ENCODE measurements around the gene AGRN. TPM values are rescaled to one million over a fixed set of nuclear protein-coding genes. Genes with fewer than 3 reads are reported as not detected.
"Not testable (repeated sequence)": the region's sequence is repeated elsewhere in the genome, so short reads cannot be mapped to it uniquely, and the experiment has no call there.

AGRN gene
- total RNA-seq, 4 donors from 2014 or later: 33.0 to 103 (median 41.4) TPM

DNA sequence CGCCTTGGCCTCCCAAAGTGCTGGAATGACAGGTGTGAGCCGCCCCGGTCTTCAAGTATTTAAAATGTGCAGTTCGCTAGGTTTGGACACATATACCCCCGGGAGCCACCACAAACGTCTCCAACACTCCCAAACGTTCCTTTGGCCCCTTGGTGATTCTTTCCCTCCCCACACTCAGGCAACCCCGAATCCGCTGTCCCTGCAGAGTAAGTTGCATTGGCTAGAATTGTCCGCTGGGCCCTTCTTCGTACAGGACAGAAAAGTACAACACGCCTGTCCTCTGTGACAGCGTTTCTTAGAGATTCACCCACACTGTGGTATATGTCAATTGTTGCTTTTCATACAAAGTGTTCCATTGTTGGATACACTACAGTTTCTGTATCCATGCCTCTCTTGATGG lies 34.8 kb upstream of the AGRN start:
- no peak for DNase-seq
- no peaks in the 10 kb centered on the region for H3K36me3 ChIP-seq
- no peak overlapping the region for H3K4me3 ChIP-seq
- no peak for TF ChIP-seq POLR2A (IDR thresholded peaks at IDR 0.05)
- TF ChIP-seq, protein P1, sequence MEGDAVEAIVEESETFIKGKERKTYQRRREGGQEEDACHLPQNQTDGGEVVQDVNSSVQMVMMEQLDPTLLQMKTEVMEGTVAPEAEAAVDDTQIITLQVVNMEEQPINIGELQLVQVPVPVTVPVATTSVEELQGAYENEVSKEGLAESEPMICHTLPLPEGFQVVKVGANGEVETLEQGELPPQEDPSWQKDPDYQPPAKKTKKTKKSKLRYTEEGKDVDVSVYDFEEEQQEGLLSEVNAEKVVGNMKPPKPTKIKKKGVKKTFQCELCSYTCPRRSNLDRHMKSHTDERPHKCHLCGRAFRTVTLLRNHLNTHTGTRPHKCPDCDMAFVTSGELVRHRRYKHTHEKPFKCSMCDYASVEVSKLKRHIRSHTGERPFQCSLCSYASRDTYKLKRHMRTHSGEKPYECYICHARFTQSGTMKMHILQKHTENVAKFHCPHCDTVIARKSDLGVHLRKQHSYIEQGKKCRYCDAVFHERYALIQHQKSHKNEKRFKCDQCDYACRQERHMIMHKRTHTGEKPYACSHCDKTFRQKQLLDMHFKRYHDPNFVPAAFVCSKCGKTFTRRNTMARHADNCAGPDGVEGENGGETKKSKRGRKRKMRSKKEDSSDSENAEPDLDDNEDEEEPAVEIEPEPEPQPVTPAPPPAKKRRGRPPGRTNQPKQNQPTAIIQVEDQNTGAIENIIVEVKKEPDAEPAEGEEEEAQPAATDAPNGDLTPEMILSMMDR (IDR thresholded peaks at IDR 0.05): no peak
- H3K4me1 ChIP-seq: peaks cover 0 to 4% (median 0%) of the 10 kb centered on the region in 4 donors
- no peak overlapping the region for H3K27ac ChIP-seq
- no peaks in the 10 kb centered on the region for H3K9me3 ChIP-seq
- H3K27me3 ChIP-seq: no peaks in the 10 kb centered on the region

DNA sequence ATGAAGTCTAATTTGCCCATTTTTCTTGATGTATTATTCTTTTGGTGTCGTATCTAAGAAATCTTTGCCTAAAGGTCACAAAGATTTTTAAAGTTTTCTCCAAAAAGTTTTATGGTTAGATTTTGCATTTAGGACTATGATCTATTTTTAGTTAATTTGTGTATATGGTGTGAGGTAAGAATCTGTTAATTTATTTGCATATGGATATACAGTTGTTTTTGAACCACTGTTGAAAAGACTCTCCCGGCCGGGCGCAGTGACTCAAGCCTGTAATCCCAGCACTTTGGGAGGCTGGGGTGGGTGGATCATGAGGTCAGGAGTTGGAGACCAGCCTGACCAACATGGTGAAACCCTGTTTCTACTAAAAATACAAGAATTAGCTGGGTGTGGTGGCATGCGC lies 31.9 kb upstream of the AGRN start:
- not testable (repeated sequence) for H3K27me3 ChIP-seq, H3K4me3 ChIP-seq

DNA sequence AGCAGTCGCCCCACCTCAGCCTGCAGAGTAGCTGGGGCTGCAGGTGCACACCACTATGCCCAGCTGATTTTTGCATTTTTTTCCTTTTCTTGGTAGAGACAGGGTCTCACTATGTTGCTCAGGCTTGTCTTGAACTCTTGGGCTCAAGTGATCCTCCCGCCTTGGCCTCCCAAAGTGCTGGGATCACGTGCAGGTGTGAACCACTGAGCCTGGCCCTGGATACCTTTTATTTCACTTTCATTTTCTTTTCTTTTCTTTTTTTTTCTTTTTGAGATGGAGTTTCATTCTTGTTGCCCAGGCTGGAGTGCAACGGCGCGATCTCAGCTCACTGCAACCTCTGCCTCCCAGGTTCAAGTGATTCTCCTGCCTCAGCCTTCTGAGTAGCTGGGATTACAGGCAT lies 28.6 kb upstream of the AGRN start:
- H3K27me3 ChIP-seq, H3K9me3 ChIP-seq, H3K4me1 ChIP-seq, H3K36me3 ChIP-seq, H3K4me3 ChIP-seq, DNase-seq, H3K27ac ChIP-seq: not testable (repeated sequence)

More for the DNA sequence above, 31.9 kb upstream of the AGRN start:
- DNase-seq, H3K36me3 ChIP-seq, H3K4me1 ChIP-seq, H3K27ac ChIP-seq, H3K9me3 ChIP-seq: not testable (repeated sequence)

DNA sequence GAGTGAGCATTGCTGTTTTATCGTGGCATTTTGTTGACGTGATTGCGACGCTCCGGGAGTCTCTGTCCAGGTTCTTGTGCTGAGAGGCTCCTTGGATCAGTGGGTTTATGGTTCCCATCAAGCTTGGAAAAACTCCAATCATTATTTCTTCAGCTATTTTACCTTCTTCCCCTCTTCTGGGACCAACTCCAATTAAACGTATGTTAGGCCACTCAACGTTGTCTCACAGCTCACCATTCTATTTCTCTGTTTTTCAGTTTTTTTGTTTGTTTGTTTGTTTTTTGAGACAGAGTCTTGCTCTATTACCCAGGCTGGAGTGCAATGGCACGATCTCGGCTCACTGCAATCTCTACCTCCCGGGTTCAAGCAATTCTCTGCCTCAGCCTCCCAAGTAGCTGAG lies 28.0 kb upstream of the AGRN start:
- Histone ChIP-seq H3K27me3 (no peaks in the 10 kb centered on the region), H3K4me3 (no peak overlapping the region), H3K4me1 (no peaks in the 10 kb centered on the region), H3K9me3 (peaks cover 0 to 9% (median 0%) of the 10 kb centered on the region in 4 donors), H3K27ac (no peak overlapping the region), H3K36me3 (no peaks in the 10 kb centered on the region)
- DNase-seq: no peak
- TF ChIP-seq, protein P1 (IDR thresholded peaks at IDR 0.05): no peak
- no peak for TF ChIP-seq POLR2A (IDR thresholded peaks at IDR 0.05)

DNA sequence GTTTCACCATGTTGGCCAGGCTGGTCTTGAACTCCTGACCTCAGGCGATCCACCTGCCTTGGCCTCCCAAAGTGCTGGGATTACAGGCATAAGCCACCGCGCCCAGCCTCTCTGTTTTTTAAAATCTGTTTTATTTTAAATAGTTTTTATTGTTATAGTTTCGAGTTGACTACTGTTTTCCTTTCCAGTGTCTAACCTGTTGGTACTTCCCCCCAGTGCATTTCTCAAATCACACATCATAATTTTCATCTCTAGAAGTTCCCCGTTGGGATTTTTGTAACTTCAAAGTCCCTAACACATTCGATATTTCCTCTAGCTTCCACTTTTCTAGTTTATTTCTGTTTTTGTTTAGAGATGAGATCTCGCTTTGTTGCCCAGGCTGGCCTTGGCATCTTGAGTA lies 27.6 kb upstream of the AGRN start:
- Histone ChIP-seq H3K9me3 (peaks cover 0 to 9% (median 0%) of the 10 kb centered on the region in 4 donors), H3K27me3 (peaks cover 0 to 2% of the 10 kb centered on the region in 2 donors), H3K27ac (no peak overlapping the region), H3K36me3 (no peaks in the 10 kb centered on the region), H3K4me1 (no peaks in the 10 kb centered on the region), H3K4me3 (no peak overlapping the region)
- TF ChIP-seq POLR2A (IDR thresholded peaks at IDR 0.05): no peak
- TF ChIP-seq, protein P1 (IDR thresholded peaks at IDR 0.05): no peak
- DNase-seq: no peak

DNA sequence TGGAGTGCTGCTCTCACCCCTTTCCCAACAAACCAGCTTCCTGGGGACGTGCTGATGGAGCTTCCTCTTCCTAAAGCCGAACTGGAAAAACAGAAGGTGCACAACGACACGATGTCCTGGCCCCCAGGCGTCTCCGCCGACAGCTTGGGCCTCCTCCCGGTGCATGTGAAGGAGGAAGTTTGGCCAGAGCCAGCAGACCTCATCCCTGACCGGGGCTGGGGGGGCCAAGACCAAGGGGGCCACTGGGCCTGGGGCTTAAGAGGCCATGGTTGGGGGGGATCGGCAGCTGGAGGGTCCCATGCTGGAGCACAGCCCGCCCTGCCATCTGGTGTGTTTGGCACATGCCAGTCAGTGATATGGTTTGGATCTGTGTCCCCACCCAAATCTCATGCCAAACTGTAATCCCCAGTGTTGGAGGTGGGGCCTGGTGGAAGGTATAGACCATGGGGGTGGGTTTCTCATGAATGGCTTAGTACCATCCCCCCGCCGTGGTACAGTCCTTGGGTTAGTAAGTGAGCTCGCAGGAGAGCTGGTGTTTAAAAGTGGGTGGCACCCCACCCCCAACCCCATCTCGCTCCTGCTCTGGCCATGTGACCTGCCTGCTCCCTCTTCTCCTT lies 26.4 kb upstream of the AGRN start:
- Histone ChIP-seq H3K36me3 (no peaks in the 10 kb centered on the region), H3K4me1 (peaks cover 0 to 5% (median 3%) of the 10 kb centered on the region in 4 donors), H3K27me3 (peaks cover 0 to 13% of the 10 kb centered on the region in 2 donors), H3K4me3 (no peak overlapping the region), H3K9me3 (peaks cover 0 to 9% (median 0%) of the 10 kb centered on the region in 4 donors), H3K27ac (no peak overlapping the region)
- TF ChIP-seq, protein P1 (IDR thresholded peaks at IDR 0.05): no peak
- no peak for TF ChIP-seq POLR2A (IDR thresholded peaks at IDR 0.05)
- DNase-seq: no peak

DNA sequence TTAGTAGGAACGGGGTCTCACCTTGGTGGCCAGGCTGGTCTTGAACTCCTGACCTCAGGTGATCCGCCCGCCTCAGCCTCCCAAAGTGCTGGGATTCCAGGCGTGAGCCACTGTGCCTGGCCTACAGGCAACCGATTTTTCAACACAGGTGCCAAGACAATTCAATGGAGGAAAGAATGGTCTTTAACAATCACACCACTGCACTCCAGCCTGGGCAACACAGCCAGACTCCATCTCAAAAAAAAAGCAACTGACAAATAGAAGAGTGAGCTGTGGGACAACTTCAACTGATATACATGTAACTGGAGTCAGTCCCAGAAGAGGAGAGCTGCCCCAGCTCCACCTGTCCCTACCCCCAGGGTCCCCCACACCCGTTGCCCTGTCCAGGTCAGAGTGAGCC lies 25.4 kb upstream of the AGRN start:
- H3K4me1 ChIP-seq: peaks cover 0 to 16% (median 10%) of the 10 kb centered on the region in 4 donors
- H3K27me3 ChIP-seq: peaks cover 0 to 23% of the 10 kb centered on the region in 2 donors
- not testable (repeated sequence) for H3K36me3 ChIP-seq, H3K9me3 ChIP-seq, H3K4me3 ChIP-seq, H3K27ac ChIP-seq, DNase-seq

Data from Peyer's patch (tissue), 4 donors.